ENCODE measurements around the gene PCGF3.
"Not testable (repeated sequence)": the region's sequence is repeated elsewhere in the genome, so short reads cannot be mapped to it uniquely, and the experiment has no call there.

Gene PCGF3

GRCh38 chr4:725391-726234, 20.0 kb downstream of the PCGF3 start:
- TF ChIP-seq CTCF (IDR thresholded peaks at IDR 0.05; ENCODE audit: low read depth, low read length), result no peak
- no peak overlapping the region for H3K4me3 ChIP-seq (ENCODE audit: low read depth, low read length)

GRCh38 chr4:726235-726787, 20.7 kb downstream of the PCGF3 start:
- TF ChIP-seq CTCF (IDR thresholded peaks at IDR 0.05; ENCODE audit: low read depth, low read length), result no peak
- H3K4me3 ChIP-seq (ENCODE audit: low read depth, low read length), result no peak overlapping the region

- no peak overlapping the region for H3K4me3 ChIP-seq (ENCODE audit: low read depth, low read length)
- TF ChIP-seq CTCF (IDR thresholded peaks at IDR 0.05; ENCODE audit: low read depth, low read length), result no peak
Observed at GRCh38 chr4:726838-727237, 21.2 kb downstream of the PCGF3 start.

- no peak for TF ChIP-seq CTCF (IDR thresholded peaks at IDR 0.05; ENCODE audit: low read depth, low read length)
- H3K4me3 ChIP-seq (ENCODE audit: low read depth, low read length), result no peak overlapping the region
Observed at GRCh38 chr4:727576-727975, 21.9 kb downstream of the PCGF3 start.

GRCh38 chr4:729336-730315, 24.0 kb downstream of the PCGF3 start:
- TF ChIP-seq CTCF (IDR thresholded peaks at IDR 0.05; ENCODE audit: low read depth, low read length), result no peak
- H3K4me3 ChIP-seq (ENCODE audit: low read depth, low read length), result no peak overlapping the region

GRCh38 chr4:730511-730910, 24.9 kb downstream of the PCGF3 start:
- no peak overlapping the region for H3K4me3 ChIP-seq (ENCODE audit: low read depth, low read length)
- no peak for TF ChIP-seq CTCF (IDR thresholded peaks at IDR 0.05; ENCODE audit: low read depth, low read length)

- H3K4me3 ChIP-seq (ENCODE audit: low read depth, low read length), result not testable (repeated sequence)
Observed at GRCh38 chr4:730946-731904, 25.6 kb downstream of the PCGF3 start.

- H3K4me3 ChIP-seq (ENCODE audit: low read depth, low read length), result not testable (repeated sequence)
Observed at GRCh38 chr4:731954-732353, 26.3 kb downstream of the PCGF3 start.
